ENCODE data around the gene LUC7L3. TPM values are rescaled to one million over a fixed set of nuclear protein-coding genes. Genes with fewer than 3 reads are reported as not detected.
A peak's percentile ranks its signal among the peaks of the same experiment; 100 is the strongest.

Gene LUC7L3
- total RNA-seq, 6 experiments from 2014 or later, result 15.4 to 50.5 (median 31.0) TPM

- H3K27ac ChIP-seq, result peak overlapping the region; percentile 4 to 51 (median 35)
- DNase-seq (peak in 2 of 3 donors; percentile 46 to 81), ATAC-seq (peak; percentile 30 to 59 (median 52))
- H3K4me1 ChIP-seq, result peaks cover 2 to 76% (median 43%) of the 10 kb centered on the region in 4 donors
- H3K9me3 ChIP-seq, result no peaks in the 10 kb centered on the region
- H3K4me3 ChIP-seq, result no peak overlapping the region
- 34% methylated on average over 5 of the region's 6 CpGs for WGBS (ENCODE audit: insufficient coverage, low coverage, low lambda C conversion rate, missing lambda C conversion rate)
- H3K27me3 ChIP-seq, result no peaks in the 10 kb centered on the region
- peaks cover 0 to 22% (median 7%) of the 10 kb centered on the region in 4 donors for H3K36me3 ChIP-seq
- TF ChIP-seq CTCF (IDR thresholded peaks at IDR 0.05), result no peak
- TF ChIP-seq POLR2A (IDR thresholded peaks at IDR 0.05), result peak; percentile 24
- intact Hi-C loops (cut with DNase I), result loop anchor here in 1 of 2 donors (5.0 kb wide), 1 partner anchor 139 kb away; no protein-coding TSS in a partner anchor
Measured at GRCh38 chr17:50691550-50692447, 27.6 kb upstream of the LUC7L3 start.

- H3K4me3 ChIP-seq, result no peak overlapping the region
- intact Hi-C loops (cut with DNase I), result loop anchor here in 1 of 2 donors (5.0 kb wide), 1 partner anchor 140 kb away; no protein-coding TSS in a partner anchor
- H3K36me3 ChIP-seq, result peaks cover 0 to 27% (median 10%) of the 10 kb centered on the region in 4 donors
- peaks cover 2 to 69% (median 38%) of the 10 kb centered on the region in 4 donors for H3K4me1 ChIP-seq
- H3K27ac ChIP-seq, result peak overlapping the region in 2 of 3 donors; percentile 35 to 51
- TF ChIP-seq POLR2A (IDR thresholded peaks at IDR 0.05), result no peak
- TF ChIP-seq CTCF (IDR thresholded peaks at IDR 0.05), result no peak
- H3K27me3 ChIP-seq, result no peaks in the 10 kb centered on the region
- ATAC-seq (no peak), DNase-seq (peak in 1 of 3 donors; percentile 27)
- H3K9me3 ChIP-seq, result no peaks in the 10 kb centered on the region
- 55% methylated on average over 6 of the region's 6 CpGs for WGBS (ENCODE audit: insufficient coverage, low coverage, low lambda C conversion rate, missing lambda C conversion rate)
Measured at GRCh38 chr17:50692448-50693035, 26.9 kb upstream of the LUC7L3 start.

GRCh38 chr17:50693036-50693682 is 26.2 kb upstream of the LUC7L3 start:
- DNase-seq, result no peak
- ATAC-seq, result peak in 2 of 4 donors; percentile 26 to 44
- Histone ChIP-seq H3K4me3 (no peak overlapping the region), H3K9me3 (no peaks in the 10 kb centered on the region), H3K27ac (peak overlapping the region in 2 of 3 donors; percentile 10 to 51), H3K36me3 (peaks cover 0 to 30% (median 13%) of the 10 kb centered on the region in 4 donors), H3K4me1 (peaks cover 2 to 64% (median 37%) of the 10 kb centered on the region in 4 donors), H3K27me3 (no peaks in the 10 kb centered on the region)
- intact Hi-C loops (cut with DNase I), result loop anchor here in 1 of 2 donors (5.0 kb wide), 1 partner anchor 141 kb away; no protein-coding TSS in a partner anchor
- WGBS (ENCODE audit: insufficient coverage, low coverage, low lambda C conversion rate, missing lambda C conversion rate), result 32% methylated on average over 4 of the region's 5 CpGs
- no peak for TF ChIP-seq CTCF (IDR thresholded peaks at IDR 0.05)
- no peak for TF ChIP-seq POLR2A (IDR thresholded peaks at IDR 0.05)

GRCh38 chr17:50696365-50696879 is 23.0 kb upstream of the LUC7L3 start:
- ATAC-seq (no peak), DNase-seq (peak in 1 of 3 donors; percentile 13)
- Histone ChIP-seq H3K9me3 (no peaks in the 10 kb centered on the region), H3K4me1 (peaks cover 0 to 34% (median 19%) of the 10 kb centered on the region in 4 donors), H3K27me3 (no peaks in the 10 kb centered on the region), H3K27ac (no peak overlapping the region), H3K4me3 (no peak overlapping the region), H3K36me3 (peaks cover 0 to 49% (median 18%) of the 10 kb centered on the region in 4 donors)
- WGBS (ENCODE audit: insufficient coverage, low coverage, low lambda C conversion rate, missing lambda C conversion rate), result 89% methylated on average over 2 of the region's 3 CpGs
- TF ChIP-seq CTCF (IDR thresholded peaks at IDR 0.05) (no peak), POLR2A (IDR thresholded peaks at IDR 0.05) (no peak)
- intact Hi-C loops (cut with DNase I), result loop anchor here in 1 of 2 donors (5.0 kb wide), 1 partner anchor 149 kb away; the partner anchor contains the start of gene SPATA20

All from right lobe of liver (tissue), 6 donors.